ENCODE measurements around the gene CAP2. TPM values are rescaled to one million over a fixed set of nuclear protein-coding genes. Genes with fewer than 3 reads are reported as not detected.
"Not testable (repeated sequence)": the region's sequence is repeated elsewhere in the genome, so short reads cannot be mapped to it uniquely, and the experiment has no call there.

Gene CAP2
- total RNA-seq, 4 donors from 2014 or later, result 3.2 to 16.2 (median 10.6) TPM

DNA sequence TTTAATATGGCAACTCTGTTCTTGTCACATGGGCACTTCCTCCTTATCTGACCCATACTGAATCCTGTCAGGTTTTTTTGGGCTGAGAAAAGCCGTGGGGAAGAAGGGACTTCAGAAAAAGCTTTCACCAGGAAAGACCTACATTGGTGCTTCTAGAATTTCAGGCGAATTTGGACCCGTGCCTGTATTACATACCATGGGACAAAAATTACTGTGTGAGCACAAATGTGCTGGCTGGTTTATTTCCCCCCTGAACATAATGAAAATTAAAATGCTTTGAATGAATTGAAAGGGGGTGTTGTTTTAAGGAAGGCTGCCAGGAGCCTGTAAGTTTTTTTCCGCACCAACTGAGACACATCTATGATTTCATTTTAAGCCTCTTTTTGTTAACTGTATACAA lies 29.6 kb downstream of the CAP2 start:
- peaks cover 4 to 12% of the 10 kb centered on the region in 2 donors for H3K4me1 ChIP-seq
- TF ChIP-seq POLR2A (IDR thresholded peaks at IDR 0.05), result no peak
- TF ChIP-seq, protein P1, sequence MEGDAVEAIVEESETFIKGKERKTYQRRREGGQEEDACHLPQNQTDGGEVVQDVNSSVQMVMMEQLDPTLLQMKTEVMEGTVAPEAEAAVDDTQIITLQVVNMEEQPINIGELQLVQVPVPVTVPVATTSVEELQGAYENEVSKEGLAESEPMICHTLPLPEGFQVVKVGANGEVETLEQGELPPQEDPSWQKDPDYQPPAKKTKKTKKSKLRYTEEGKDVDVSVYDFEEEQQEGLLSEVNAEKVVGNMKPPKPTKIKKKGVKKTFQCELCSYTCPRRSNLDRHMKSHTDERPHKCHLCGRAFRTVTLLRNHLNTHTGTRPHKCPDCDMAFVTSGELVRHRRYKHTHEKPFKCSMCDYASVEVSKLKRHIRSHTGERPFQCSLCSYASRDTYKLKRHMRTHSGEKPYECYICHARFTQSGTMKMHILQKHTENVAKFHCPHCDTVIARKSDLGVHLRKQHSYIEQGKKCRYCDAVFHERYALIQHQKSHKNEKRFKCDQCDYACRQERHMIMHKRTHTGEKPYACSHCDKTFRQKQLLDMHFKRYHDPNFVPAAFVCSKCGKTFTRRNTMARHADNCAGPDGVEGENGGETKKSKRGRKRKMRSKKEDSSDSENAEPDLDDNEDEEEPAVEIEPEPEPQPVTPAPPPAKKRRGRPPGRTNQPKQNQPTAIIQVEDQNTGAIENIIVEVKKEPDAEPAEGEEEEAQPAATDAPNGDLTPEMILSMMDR (IDR thresholded peaks at IDR 0.05), result no peak
- no peak overlapping the region for H3K27ac ChIP-seq
- no peaks in the 10 kb centered on the region for H3K27me3 ChIP-seq
- no peaks in the 10 kb centered on the region for H3K36me3 ChIP-seq
- DNase-seq, result no peak
- H3K4me3 ChIP-seq (replicated peaks in 1 of 3), result no peak overlapping the region
- intact Hi-C loops (cut with DNase I), result no loop called here
- 77 to 82% methylated on average over 4 of the region's 4 CpGs for WGBS, 2 donors
- H3K9me3 ChIP-seq, result no peaks in the 10 kb centered on the region

DNA sequence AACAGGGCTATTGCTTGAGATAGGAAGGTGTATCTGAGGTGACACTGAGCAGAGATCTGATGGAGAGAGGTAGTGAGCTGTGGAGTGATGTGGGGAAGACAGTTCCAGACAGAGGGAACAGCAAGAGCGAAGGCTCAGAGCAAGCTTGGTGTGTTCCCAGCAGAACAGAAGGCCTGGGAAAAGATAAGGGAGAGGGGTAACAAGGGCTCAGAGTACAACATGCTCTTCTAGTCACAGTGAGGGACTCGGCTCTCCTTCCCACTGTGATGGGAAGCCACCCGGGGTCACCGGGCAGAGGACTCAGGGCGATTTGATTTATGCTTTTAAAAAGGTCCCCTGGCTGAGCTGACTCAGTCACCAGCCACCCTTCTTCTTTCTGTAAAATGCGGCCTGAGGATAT lies 33.7 kb downstream of the CAP2 start:
- intact Hi-C loops (cut with DNase I), result no loop called here
- no peak overlapping the region for H3K27ac ChIP-seq
- H3K36me3 ChIP-seq, result no peaks in the 10 kb centered on the region
- no peaks in the 10 kb centered on the region for H3K27me3 ChIP-seq
- H3K9me3 ChIP-seq, result no peaks in the 10 kb centered on the region
- DNase-seq, result no peak
- H3K4me1 ChIP-seq, result no peaks in the 10 kb centered on the region
- TF ChIP-seq, protein P1 (IDR thresholded peaks at IDR 0.05), result no peak
- 95 to 97% methylated on average over 6 of the region's 6 CpGs for WGBS, 2 donors
- no peak overlapping the region for H3K4me3 ChIP-seq (replicated peaks in 1 of 3)

DNA sequence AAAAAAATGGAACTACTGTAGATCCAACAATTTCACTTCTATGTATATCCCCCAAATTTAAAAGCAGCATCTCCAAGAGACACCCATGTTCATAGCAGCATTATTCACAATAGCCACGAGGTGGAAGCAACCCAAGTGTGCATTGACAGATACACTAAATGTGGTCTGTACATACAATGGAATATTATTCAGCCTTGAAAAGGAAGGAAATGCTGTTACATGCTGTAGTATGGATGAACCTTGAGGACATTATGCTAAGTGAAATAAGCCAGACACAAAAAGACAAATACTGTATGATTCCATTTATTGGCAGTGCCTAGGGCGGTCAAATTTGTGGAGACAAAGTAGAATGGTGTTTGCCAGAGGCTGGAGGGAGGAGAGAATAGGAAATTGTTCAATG lies 34.2 kb downstream of the CAP2 start:
- intact Hi-C loops (cut with DNase I), result no loop called here
- Histone ChIP-seq H3K36me3 (no peaks in the 10 kb centered on the region), H3K4me1 (no peaks in the 10 kb centered on the region), H3K4me3 (replicated peaks in 1 of 3) (no peak overlapping the region), H3K9me3 (no peaks in the 10 kb centered on the region), H3K27me3 (no peaks in the 10 kb centered on the region), H3K27ac (no peak overlapping the region)
- no peak for DNase-seq
- 91 to 92% methylated on average over 2 of the region's 2 CpGs for WGBS, 2 donors
- TF ChIP-seq POLR2A (IDR thresholded peaks at IDR 0.05), result no peak
- TF ChIP-seq, protein P1 (IDR thresholded peaks at IDR 0.05), result no peak

DNA sequence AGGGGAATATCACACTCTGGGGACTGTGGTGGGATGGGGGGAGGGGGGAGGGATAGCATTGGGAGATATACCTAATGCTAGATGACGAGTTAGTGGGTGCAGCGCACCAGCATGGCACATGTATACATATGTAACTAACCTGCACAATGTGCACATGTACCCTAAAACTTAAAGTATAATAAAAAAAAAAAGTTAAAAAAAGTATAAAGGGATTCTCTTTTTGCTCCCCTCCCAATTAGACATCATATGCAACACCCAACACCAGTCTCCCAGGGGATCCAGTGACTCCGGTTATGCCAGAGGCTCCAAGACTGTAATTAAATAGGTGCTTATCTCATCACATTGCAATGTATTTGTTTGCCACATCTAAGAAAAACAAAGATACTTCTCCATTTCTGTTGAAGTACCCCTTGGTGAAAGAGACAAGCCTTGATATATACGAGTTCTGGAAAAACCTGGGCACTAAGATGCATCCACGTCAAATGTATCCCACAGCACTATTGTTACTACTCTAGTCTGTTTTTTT lies 35.3 kb downstream of the CAP2 start:
- DNase-seq; H3K27ac ChIP-seq; H3K36me3 ChIP-seq; H3K4me1 ChIP-seq; intact Hi-C loops (cut with DNase I); H3K9me3 ChIP-seq; H3K27me3 ChIP-seq; H3K4me3 ChIP-seq (replicated peaks in 1 of 3): not testable (repeated sequence)
- 92 to 94% methylated on average over 5 of the region's 5 CpGs for WGBS, 2 donors

DNA sequence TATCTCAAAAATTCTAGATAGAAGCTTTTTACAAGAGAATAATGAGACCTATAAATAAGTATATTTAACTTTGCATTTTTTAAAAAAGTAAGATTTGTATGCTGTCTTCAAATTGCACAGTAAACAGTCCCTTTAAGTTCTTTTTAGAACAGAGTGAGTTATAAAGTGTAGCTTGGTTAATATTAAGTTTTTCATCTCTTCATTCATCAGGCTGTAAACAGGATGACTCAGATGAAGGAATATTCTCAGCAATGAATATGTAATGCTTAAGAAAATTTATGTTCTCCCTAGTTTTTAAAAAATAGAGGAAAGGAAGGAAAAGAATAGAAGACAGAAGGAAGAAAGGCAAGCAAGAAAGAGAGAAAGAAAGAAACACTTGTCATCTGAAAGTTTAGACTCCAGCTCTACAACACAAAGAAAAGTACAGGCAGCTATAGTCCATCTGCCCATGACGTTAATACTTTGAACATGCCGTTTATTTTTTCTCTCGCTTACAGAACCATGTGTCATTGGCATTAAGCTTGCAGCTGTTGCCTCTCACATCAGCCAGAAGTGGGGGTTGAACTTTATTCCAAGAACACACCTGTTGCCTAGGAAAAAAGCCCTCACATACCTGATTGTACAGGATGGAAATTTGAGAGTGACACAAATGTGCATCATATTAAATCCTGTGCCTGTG lies 36.1 kb downstream of the CAP2 start:
- no peak for TF ChIP-seq POLR2A (IDR thresholded peaks at IDR 0.05)
- TF ChIP-seq, protein P1 (IDR thresholded peaks at IDR 0.05), result no peak
- Histone ChIP-seq H3K27ac (no peak overlapping the region), H3K4me3 (replicated peaks in 1 of 3) (no peak overlapping the region), H3K4me1 (no peaks in the 10 kb centered on the region), H3K9me3 (no peaks in the 10 kb centered on the region), H3K36me3 (no peaks in the 10 kb centered on the region), H3K27me3 (no peaks in the 10 kb centered on the region)
- WGBS, 2 donors, result 77 to 85% methylated on average over 3 of the region's 3 CpGs
- intact Hi-C loops (cut with DNase I), result no loop called here
- no peak for DNase-seq

Data from thyroid gland (tissue), 4 donors.